Activated CD8-positive, alpha-beta T cell treated with anti-CD3 and anti-CD28 coated beads, Interleukin-2, amount 10 ng/mL, durations not matched to agents 7 days and 5 days (primary cell): ENCODE results near the gene DNAJC22. TPM values are rescaled to one million over a fixed set of nuclear protein-coding genes. Genes with fewer than 3 reads are reported as not detected.

Experiments
- ATAC-seq: fragments of 150-1000 bp; cut with Tn5 transposase; one replicate; pipeline ENCODE4 v1.10.0; 2021; ENCODE audit warnings: moderate library complexity
- CTCF ChIA-PET: fragments of 350-600 bp; sonication (Branson Sonifier 250); formaldehyde crosslinking; loops from one replicate; lab custom pipeline; 2021; ENCODE audit warnings: antibody characterized with exemption; lab: Charles Lee
- POLR2A ChIA-PET: fragments of 350-600 bp; sonication (Branson Sonifier 250); formaldehyde crosslinking; loops from one replicate; lab custom pipeline; 2021; ENCODE audit warnings: antibody characterized with exemption; lab: Charles Lee
- DNase-seq: peaks from one replicate; pipeline ENCODE4 v3.0.0-alpha.2; 2020
- H3K27ac Mint-ChIP-seq: one replicate; pipeline ENCODE4 v1.8.0; 2021; ENCODE audit warnings: mild to moderate bottlenecking, mixed read lengths
- H3K27me3 Mint-ChIP-seq: one replicate; pipeline ENCODE4 v1.8.0; 2021; ENCODE audit warnings: low read depth, mixed read lengths
- H3K36me3 Mint-ChIP-seq: one replicate; pipeline ENCODE4 v1.8.0; 2021; ENCODE audit warnings: low read depth, mixed read lengths
- H3K4me1 Mint-ChIP-seq: one replicate; pipeline ENCODE4 v1.8.0; 2021; ENCODE audit warnings: low read depth, mixed read lengths
- H3K4me3 Mint-ChIP-seq: one replicate; pipeline ENCODE4 v1.8.0; 2021; ENCODE audit warnings: mild to moderate bottlenecking, mixed read lengths
- H3K9me3 Mint-ChIP-seq: one replicate; pipeline ENCODE4 v1.8.0; 2022; ENCODE audit warnings: mixed read lengths; ENCODE audit not compliant: insufficient read depth
- total RNA-seq, 2 experiments: library from RNA; stranded (reverse); gene quantifications; one replicate each; pipeline ENCODE4 v1.2.3, GENCODE V29; 2021

Gene DNAJC22
- total RNA-seq, 2 experiments from 2014 or later, result 0.29 TPM; not detected in 1

DNA sequence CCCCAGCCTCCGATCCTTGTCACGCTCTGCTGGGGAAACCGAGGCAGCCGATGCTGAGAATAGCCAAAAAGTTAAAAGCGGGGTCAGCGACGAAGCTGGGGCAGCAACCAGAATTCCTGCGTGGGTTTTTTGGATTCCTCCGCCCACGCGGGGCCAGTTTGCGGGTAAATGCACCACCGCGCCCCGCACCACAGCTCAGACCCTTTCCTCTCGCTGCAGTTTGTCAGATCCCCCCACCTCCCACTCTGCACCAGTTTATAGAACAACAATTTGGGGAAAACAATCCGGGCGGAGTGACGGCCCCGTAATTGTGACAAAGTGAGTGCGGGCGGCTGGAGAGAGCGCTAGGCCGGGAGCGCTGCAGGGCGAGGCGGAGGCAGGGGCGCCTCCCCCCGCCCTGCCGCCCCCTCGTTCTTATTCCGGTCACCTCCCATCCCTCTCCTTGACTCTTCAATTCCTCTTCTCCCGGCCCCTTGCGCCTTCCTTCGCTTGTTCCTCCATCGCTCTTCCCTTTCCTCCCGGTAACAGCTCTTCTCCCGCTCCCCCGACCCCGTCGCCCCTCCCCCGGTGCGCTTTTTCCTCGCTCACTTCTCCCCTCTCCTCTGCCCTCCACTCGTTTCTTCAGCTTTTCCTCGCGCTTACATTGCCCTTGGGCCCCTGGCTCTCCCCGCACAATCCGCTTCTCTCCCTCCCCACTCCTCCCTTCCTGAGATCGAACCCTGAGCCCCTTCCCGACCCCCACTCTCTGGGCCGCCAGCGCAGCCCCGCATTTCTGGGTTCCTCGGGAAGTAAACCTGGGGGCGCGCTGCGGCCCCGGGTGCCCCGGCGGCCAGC, 646 bp upstream of the DNAJC22 start:
- Mint-ChIP-seq H3K4me3 (no peak overlapping the region), H3K27me3 (peaks cover 78% of the 10 kb centered on the region), H3K4me1 (peaks cover 38% of the 10 kb centered on the region), H3K36me3 (no peaks in the 10 kb centered on the region), H3K27ac (no peak overlapping the region), H3K9me3 (no peaks in the 10 kb centered on the region)
- CTCF ChIA-PET, result interaction anchor here (1.0 to 8.4 kb wide), 12 partner anchors 9 to 167 kb away, joined by 3 to 111 read pairs (median 35); partner anchors contain the start of genes C1QL4, PRPH, SPATS2 and TROAP
- POLR2A ChIA-PET, result interaction anchor here (0.6 to 3.0 kb wide), 4 partner anchors 21 to 78 kb away, joined by 3 to 12 read pairs (median 3); partner anchors contain the start of genes SPATS2 and TROAP
- DNase-seq (no peak), ATAC-seq (no peak)

- Mint-ChIP-seq H3K4me1 (peaks cover 37% of the 10 kb centered on the region), H3K9me3 (no peaks in the 10 kb centered on the region), H3K4me3 (peak overlapping the region; percentile 60), H3K27ac (no peak overlapping the region), H3K27me3 (peaks cover 71% of the 10 kb centered on the region), H3K36me3 (no peaks in the 10 kb centered on the region)
- DNase-seq, result peak; percentile 81
- ChIA-PET CTCF (interaction anchor here (0.5 to 8.4 kb wide), 45 partner anchors 10 to 257 kb away, joined by 3 to 111 read pairs (median 4); partner anchors contain the start of genes C1QL4, PRPH, SPATS2 and TROAP), POLR2A (interaction anchor here (0.6 to 3.0 kb wide), 4 partner anchors 19 to 217 kb away, joined by 3 to 12 read pairs (median 3); partner anchors contain the start of genes SPATS2 and TUBA1B)
- ATAC-seq, result peak; percentile 87
These were observed 864 bp downstream of the DNAJC22 start for GRCh38 chr12:49347311-49348193.

- H3K27me3 Mint-ChIP-seq, result peaks cover 67% of the 10 kb centered on the region
- H3K36me3 Mint-ChIP-seq, result no peaks in the 10 kb centered on the region
- peaks cover 26% of the 10 kb centered on the region for H3K4me1 Mint-ChIP-seq
- CTCF ChIA-PET, result interaction anchor here (0.7 to 8.4 kb wide), 10 partner anchors 9 to 287 kb away, joined by 3 to 111 read pairs (median 41); partner anchors contain the start of genes C1QL4, PRPH and SPATS2
- H3K4me3 Mint-ChIP-seq, result no peak overlapping the region
- ATAC-seq, result no peak
- POLR2A ChIA-PET, result interaction anchor here (0.9 kb wide), 1 partner anchor 19 kb away, joined by 4 read pairs; the partner anchor contains the start of gene SPATS2
- no peaks in the 10 kb centered on the region for H3K9me3 Mint-ChIP-seq
- H3K27ac Mint-ChIP-seq, result no peak overlapping the region
- no peak for DNase-seq
These were observed 2.1 kb downstream of the DNAJC22 start for GRCh38 chr12:49348781-49349180.

DNA sequence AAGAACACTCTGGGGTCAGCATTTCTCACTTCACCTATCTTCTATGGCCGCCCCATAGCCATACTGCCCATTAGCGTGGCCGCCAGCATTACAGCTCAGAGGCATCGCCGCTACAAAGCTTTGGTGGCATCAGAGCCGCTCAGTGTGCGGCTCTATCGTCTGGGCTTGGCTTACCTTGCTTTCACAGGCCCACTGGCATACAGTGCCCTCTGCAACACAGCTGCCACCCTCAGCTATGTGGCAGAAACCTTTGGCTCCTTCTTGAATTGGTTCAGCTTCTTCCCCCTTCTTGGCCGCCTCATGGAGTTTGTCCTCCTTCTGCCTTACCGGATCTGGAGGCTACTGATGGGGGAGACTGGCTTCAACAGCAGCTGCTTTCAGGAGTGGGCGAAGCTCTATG, 2.6 kb downstream of the DNAJC22 start:
- ATAC-seq (no peak), DNase-seq (no peak)
- H3K4me1 Mint-ChIP-seq, result peaks cover 25% of the 10 kb centered on the region
- peaks cover 64% of the 10 kb centered on the region for H3K27me3 Mint-ChIP-seq
- POLR2A ChIA-PET, result interaction anchor here (0.7 to 1.5 kb wide), 3 partner anchors 18 to 167 kb away, joined by 3 to 4 read pairs (median 3); partner anchors contain the start of gene SPATS2
- no peak overlapping the region for H3K4me3 Mint-ChIP-seq
- no peaks in the 10 kb centered on the region for H3K36me3 Mint-ChIP-seq
- CTCF ChIA-PET, result interaction anchor here (0.7 to 8.4 kb wide), 8 partner anchors 9 to 286 kb away, joined by 3 to 111 read pairs (median 56); partner anchors contain the start of genes PRPH and SPATS2
- H3K27ac Mint-ChIP-seq, result no peak overlapping the region
- no peaks in the 10 kb centered on the region for H3K9me3 Mint-ChIP-seq

DNA sequence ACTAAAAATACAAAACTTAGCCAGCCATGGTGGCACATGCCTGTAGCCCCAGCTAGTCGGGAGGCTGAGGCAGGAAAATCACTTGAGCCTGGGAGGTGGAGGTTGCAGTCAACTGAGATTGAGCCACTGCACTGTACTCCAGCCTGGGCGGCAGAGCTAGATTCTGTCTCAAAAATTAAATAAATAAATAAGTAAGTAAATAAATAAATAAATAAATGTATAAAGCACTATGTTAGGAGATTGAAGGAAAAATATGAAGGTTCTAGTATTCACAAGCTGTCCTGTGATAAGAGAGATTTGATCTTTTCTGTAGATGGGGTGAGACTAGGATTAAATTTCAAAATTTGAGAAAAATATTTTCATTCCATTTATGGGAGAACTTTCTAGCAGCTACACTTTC, 5.7 kb downstream of the DNAJC22 start:
- Mint-ChIP-seq H3K4me1 (peaks cover 6% of the 10 kb centered on the region), H3K27ac (no peak overlapping the region), H3K36me3 (no peaks in the 10 kb centered on the region), H3K9me3 (no peaks in the 10 kb centered on the region), H3K27me3 (peaks cover 54% of the 10 kb centered on the region), H3K4me3 (no peak overlapping the region)
- CTCF ChIA-PET, result interaction anchor here (0.9 to 8.4 kb wide), 5 partner anchors 10 to 162 kb away, joined by 4 to 111 read pairs (median 8); no protein-coding TSS in a partner anchor
- POLR2A ChIA-PET, result no interaction called here
- DNase-seq, result no peak
- no peak for ATAC-seq

GRCh38 chr12:49355913-49356312, 9.2 kb downstream of the DNAJC22 start:
- no peak overlapping the region for H3K4me3 Mint-ChIP-seq
- no peaks in the 10 kb centered on the region for H3K36me3 Mint-ChIP-seq
- peaks cover 8% of the 10 kb centered on the region for H3K4me1 Mint-ChIP-seq
- no peak for ATAC-seq
- peaks cover 46% of the 10 kb centered on the region for H3K27me3 Mint-ChIP-seq
- H3K27ac Mint-ChIP-seq, result no peak overlapping the region
- H3K9me3 Mint-ChIP-seq, result no peaks in the 10 kb centered on the region
- DNase-seq, result no peak
- POLR2A ChIA-PET, result no interaction called here
- CTCF ChIA-PET, result interaction anchor here (1.4 to 9.8 kb wide), 10 partner anchors 8 to 268 kb away, joined by 4 to 393 read pairs (median 40); partner anchors contain the start of genes DNAJC22, PRPF40B and PRPH

GRCh38 chr12:49357103-49357678, 10.5 kb downstream of the DNAJC22 start:
- H3K27ac Mint-ChIP-seq, result no peak overlapping the region
- ChIA-PET POLR2A (interaction anchor here (2.0 to 2.2 kb wide), 2 partner anchors 10 to 157 kb away, joined by 8 to 11 read pairs; partner anchors contain the start of gene SPATS2), CTCF (interaction anchor here (0.7 to 9.8 kb wide), 29 partner anchors 9 to 352 kb away, joined by 3 to 393 read pairs (median 11); partner anchors contain the start of genes C1QL4, DNAJC22, KCNH3 and PRPF40B)
- ATAC-seq, result no peak
- no peaks in the 10 kb centered on the region for H3K36me3 Mint-ChIP-seq
- no peak for DNase-seq
- H3K4me1 Mint-ChIP-seq, result peaks cover 8% of the 10 kb centered on the region
- no peak overlapping the region for H3K4me3 Mint-ChIP-seq
- no peaks in the 10 kb centered on the region for H3K9me3 Mint-ChIP-seq
- H3K27me3 Mint-ChIP-seq, result peaks cover 43% of the 10 kb centered on the region

- POLR2A ChIA-PET, result interaction anchor here (0.5 to 2.2 kb wide), 5 partner anchors 9 to 231 kb away, joined by 3 to 11 read pairs (median 4); partner anchors contain the start of gene SPATS2
- peaks cover 37% of the 10 kb centered on the region for H3K27me3 Mint-ChIP-seq
- peak; percentile 79 for DNase-seq
- no peaks in the 10 kb centered on the region for H3K9me3 Mint-ChIP-seq
- peak; percentile 90 for ATAC-seq
- H3K4me3 Mint-ChIP-seq, result no peak overlapping the region
- no peaks in the 10 kb centered on the region for H3K36me3 Mint-ChIP-seq
- H3K4me1 Mint-ChIP-seq, result peaks cover 8% of the 10 kb centered on the region
- CTCF ChIA-PET, result interaction anchor here (0.7 to 9.8 kb wide), 81 partner anchors 10 to 480 kb away, joined by 3 to 393 read pairs (median 6); partner anchors contain the start of genes C1QL4, DNAJC22, FAM186B and KCNH3
- no peak overlapping the region for H3K27ac Mint-ChIP-seq
These were observed 11.9 kb downstream of the DNAJC22 start for GRCh38 chr12:49358483-49359141.

- no peaks in the 10 kb centered on the region for H3K9me3 Mint-ChIP-seq
- H3K27ac Mint-ChIP-seq, result no peak overlapping the region
- H3K4me3 Mint-ChIP-seq, result no peak overlapping the region
- H3K36me3 Mint-ChIP-seq, result no peaks in the 10 kb centered on the region
- DNase-seq (no peak), ATAC-seq (no peak)
- H3K27me3 Mint-ChIP-seq, result peaks cover 31% of the 10 kb centered on the region
- POLR2A ChIA-PET, result no interaction called here
- CTCF ChIA-PET, result interaction anchor here (0.9 to 9.8 kb wide), 32 partner anchors 9 to 344 kb away, joined by 3 to 393 read pairs (median 10); partner anchors contain the start of genes DNAJC22, SPATS2, TROAP and TUBA1B
- peaks cover 8% of the 10 kb centered on the region for H3K4me1 Mint-ChIP-seq
These were observed 13.0 kb downstream of the DNAJC22 start for GRCh38 chr12:49359671-49360070.

DNA sequence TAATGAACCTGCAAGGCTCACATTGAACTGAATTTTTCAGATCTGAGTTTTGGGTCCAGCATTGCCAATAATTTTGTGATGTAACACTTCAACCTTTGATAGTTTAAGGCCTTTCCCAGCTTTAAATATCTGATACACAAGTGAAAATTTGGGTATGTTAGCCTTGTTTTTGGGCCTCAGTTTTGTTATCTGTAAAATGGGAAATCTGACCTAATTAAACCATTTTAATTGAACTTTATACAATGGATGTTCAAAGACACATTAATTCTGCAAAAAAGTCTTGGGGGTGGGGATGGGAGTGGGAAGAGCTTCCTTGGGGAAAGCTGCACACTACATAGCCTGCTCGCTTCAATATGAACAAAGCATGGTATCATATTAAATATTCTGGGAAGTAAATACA, 15.4 kb downstream of the DNAJC22 start:
- ChIA-PET POLR2A (no interaction called here), CTCF (interaction anchor here (0.7 to 9.8 kb wide), 10 partner anchors 14 to 380 kb away, joined by 3 to 393 read pairs (median 3); partner anchors contain the start of genes C1QL4 and DNAJC22)
- Mint-ChIP-seq H3K27ac (no peak overlapping the region), H3K4me1 (peaks cover 18% of the 10 kb centered on the region), H3K4me3 (no peak overlapping the region), H3K9me3 (no peaks in the 10 kb centered on the region), H3K36me3 (no peaks in the 10 kb centered on the region), H3K27me3 (peaks cover 21% of the 10 kb centered on the region)
- DNase-seq (no peak), ATAC-seq (no peak)
